Activated T-helper 9 cell treated with anti-CD3 and anti-CD28 coated beads, Interleukin-2, amount 50 U/mL, for 16 hours (primary cell): ENCODE data around the gene NOTCH3.
A peak's percentile ranks its signal among the peaks of the same experiment; 100 is the strongest.

Experiments used
- DNase-seq: peaks from one replicate; pipeline ENCODE4 v3.0.0-alpha.2; 2020; ENCODE audit warnings: low read depth

Gene NOTCH3

GRCh38 chr19:15161028-15161984, 39.5 kb downstream of the NOTCH3 start:
- no peak for DNase-seq

- DNase-seq, result no peak
These were observed 41.5 kb downstream of the NOTCH3 start for GRCh38 chr19:15159251-15159650.

- DNase-seq, result no peak
These were observed 44.4 kb downstream of the NOTCH3 start for GRCh38 chr19:15156391-15156790.

- DNase-seq, result no peak
These were observed 45.5 kb downstream of the NOTCH3 start for GRCh38 chr19:15155296-15155695.

GRCh38 chr19:15154002-15154612, 46.7 kb downstream of the NOTCH3 start:
- no peak for DNase-seq

GRCh38 chr19:15149737-15150136, 51.1 kb downstream of the NOTCH3 start:
- no peak for DNase-seq

GRCh38 chr19:15147090-15147489, 53.7 kb downstream of the NOTCH3 start:
- DNase-seq, result no peak

- DNase-seq, result no peak
These were observed 56.6 kb downstream of the NOTCH3 start for GRCh38 chr19:15144046-15144646.

GRCh38 chr19:15142313-15142712, 58.5 kb downstream of the NOTCH3 start:
- no peak for DNase-seq

GRCh38 chr19:15141143-15141542, 59.7 kb downstream of the NOTCH3 start:
- no peak for DNase-seq

- no peak for DNase-seq
These were observed 62.4 kb downstream of the NOTCH3 start for GRCh38 chr19:15138427-15138826.

GRCh38 chr19:15137777-15138176, 63.0 kb downstream of the NOTCH3 start:
- DNase-seq, result no peak

GRCh38 chr19:15136234-15136954, 64.4 kb downstream of the NOTCH3 start:
- no peak for DNase-seq

- DNase-seq, result no peak
These were observed 70.8 kb downstream of the NOTCH3 start for GRCh38 chr19:15129856-15130585.

GRCh38 chr19:15128162-15128770, 72.5 kb downstream of the NOTCH3 start:
- DNase-seq, result no peak

GRCh38 chr19:15126131-15126910, 74.5 kb downstream of the NOTCH3 start:
- no peak for DNase-seq

GRCh38 chr19:15125232-15126067, 75.3 kb downstream of the NOTCH3 start:
- peak; percentile 96 for DNase-seq

- DNase-seq, result no peak
These were observed 76.1 kb downstream of the NOTCH3 start for GRCh38 chr19:15124572-15125231.

GRCh38 chr19:15123900-15124299, 76.9 kb downstream of the NOTCH3 start:
- no peak for DNase-seq
